ENCODE results near the gene AFG3L2. TPM values are rescaled to one million over a fixed set of nuclear protein-coding genes. Genes with fewer than 3 reads are reported as not detected.

The AFG3L2 gene
- total RNA-seq, 1 experiment from 2014 or later, result 66.7 TPM

DNA sequence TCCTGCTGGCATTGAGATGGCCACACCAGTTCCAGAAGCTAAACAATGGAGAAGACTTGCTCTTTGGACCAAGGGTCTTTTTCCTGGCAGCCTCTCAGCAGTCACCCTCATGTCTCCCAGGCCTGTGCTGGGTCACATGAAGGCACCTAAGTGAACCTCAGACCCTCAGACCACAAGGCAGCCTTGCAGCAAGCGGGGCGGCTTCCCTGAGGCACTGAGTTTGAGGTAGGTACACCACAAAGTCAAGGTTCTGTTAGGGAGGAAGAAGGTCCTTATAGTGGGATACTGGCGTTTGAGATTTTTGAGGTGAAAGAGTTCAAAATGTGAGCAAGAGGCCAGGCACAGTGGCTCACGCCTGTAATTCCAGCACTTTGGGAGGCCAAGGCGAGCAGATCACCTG, 22.2 kb upstream of the AFG3L2 start:
- H2AFZ ChIP-seq (ENCODE audit: low read depth, low read length, poor library complexity, severe bottlenecking), result no peak overlapping the region
- ChIA-PET POLR2A (no interaction called here), CTCF (no interaction called here), RAD21 (ENCODE audit: low non-redundant PET in 1 of 2, low total read pairs in 2 of 2, uncharacterized antibody in 2 of 2, unreplicated experiment in 2 of 2) (no interaction called here)
- peaks cover 13 to 28% of the 10 kb centered on the region in 2 experiments for H3K4me1 ChIP-seq (ENCODE audit: control insufficient read depth in 1 of 2, insufficient read depth in 2 of 2, low read length in 2 of 2)
- no peak for ATAC-seq
- H3K36me3 ChIP-seq (ENCODE audit: control insufficient read depth in 1 of 2, insufficient read depth in 2 of 2, low read length in 2 of 2), result no peaks in the 10 kb centered on the region
- TF ChIP-seq YY1 (IDR thresholded peaks at IDR 0.05; ENCODE audit: extremely low read depth, insufficient replicate concordance, low read depth, low read length) (no peak), TCF7L2 (IDR thresholded peaks at IDR 0.05; ENCODE audit: borderline replicate concordance, extremely low read depth, insufficient read depth, insufficient read length) (no peak), ELF1 (IDR thresholded peaks at IDR 0.05; ENCODE audit: borderline replicate concordance, low read depth) (no peak), RAD21 (IDR thresholded peaks at IDR 0.05; ENCODE audit: low read depth) (no peak), FOSL1 (IDR thresholded peaks at IDR 0.05; ENCODE audit: low read depth) (no peak), ZNF274 (IDR thresholded peaks at IDR 0.05; ENCODE audit: low read depth, low read length) (no peak), CBX3 (IDR thresholded peaks at IDR 0.05; ENCODE audit: low read depth) (no peak), REST (IDR thresholded peaks at IDR 0.05; ENCODE audit: low read depth) (no peak), SIN3A (IDR thresholded peaks at IDR 0.05; ENCODE audit: low read depth) (no peak), SRF (IDR thresholded peaks at IDR 0.05; ENCODE audit: low read depth) (no peak), JUND (IDR thresholded peaks at IDR 0.05) (no peak), EZH2phosphoT487 (IDR thresholded peaks at IDR 0.05; ENCODE audit: borderline replicate concordance) (no peak), POLR2A (IDR thresholded peaks at IDR 0.05; ENCODE audit: borderline replicate concordance, extremely low read depth, insufficient read depth, insufficient read length) (no peak), EGR1 (IDR thresholded peaks at IDR 0.05; ENCODE audit: low read depth) (no peak), SP1 (IDR thresholded peaks at IDR 0.05; ENCODE audit: low read depth) (no peak), EZH2 (IDR thresholded peaks at IDR 0.05) (no peak), POLR2AphosphoS5 (IDR thresholded peaks at IDR 0.05; ENCODE audit: low read depth, low read length) (no peak)
- TF ChIP-seq, protein P1, sequence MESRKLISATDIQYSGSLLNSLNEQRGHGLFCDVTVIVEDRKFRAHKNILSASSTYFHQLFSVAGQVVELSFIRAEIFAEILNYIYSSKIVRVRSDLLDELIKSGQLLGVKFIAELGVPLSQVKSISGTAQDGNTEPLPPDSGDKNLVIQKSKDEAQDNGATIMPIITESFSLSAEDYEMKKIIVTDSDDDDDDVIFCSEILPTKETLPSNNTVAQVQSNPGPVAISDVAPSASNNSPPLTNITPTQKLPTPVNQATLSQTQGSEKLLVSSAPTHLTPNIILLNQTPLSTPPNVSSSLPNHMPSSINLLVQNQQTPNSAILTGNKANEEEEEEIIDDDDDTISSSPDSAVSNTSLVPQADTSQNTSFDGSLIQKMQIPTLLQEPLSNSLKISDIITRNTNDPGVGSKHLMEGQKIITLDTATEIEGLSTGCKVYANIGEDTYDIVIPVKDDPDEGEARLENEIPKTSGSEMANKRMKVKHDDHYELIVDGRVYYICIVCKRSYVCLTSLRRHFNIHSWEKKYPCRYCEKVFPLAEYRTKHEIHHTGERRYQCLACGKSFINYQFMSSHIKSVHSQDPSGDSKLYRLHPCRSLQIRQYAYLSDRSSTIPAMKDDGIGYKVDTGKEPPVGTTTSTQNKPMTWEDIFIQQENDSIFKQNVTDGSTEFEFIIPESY (IDR thresholded peaks at IDR 0.05; ENCODE audit: extremely low read depth, insufficient replicate concordance, low read length), result no peak
- TF ChIP-seq, protein P2, sequence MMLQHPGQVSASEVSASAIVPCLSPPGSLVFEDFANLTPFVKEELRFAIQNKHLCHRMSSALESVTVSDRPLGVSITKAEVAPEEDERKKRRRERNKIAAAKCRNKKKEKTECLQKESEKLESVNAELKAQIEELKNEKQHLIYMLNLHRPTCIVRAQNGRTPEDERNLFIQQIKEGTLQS (IDR thresholded peaks at IDR 0.05), result no peak
- TF ChIP-seq, protein P3, sequence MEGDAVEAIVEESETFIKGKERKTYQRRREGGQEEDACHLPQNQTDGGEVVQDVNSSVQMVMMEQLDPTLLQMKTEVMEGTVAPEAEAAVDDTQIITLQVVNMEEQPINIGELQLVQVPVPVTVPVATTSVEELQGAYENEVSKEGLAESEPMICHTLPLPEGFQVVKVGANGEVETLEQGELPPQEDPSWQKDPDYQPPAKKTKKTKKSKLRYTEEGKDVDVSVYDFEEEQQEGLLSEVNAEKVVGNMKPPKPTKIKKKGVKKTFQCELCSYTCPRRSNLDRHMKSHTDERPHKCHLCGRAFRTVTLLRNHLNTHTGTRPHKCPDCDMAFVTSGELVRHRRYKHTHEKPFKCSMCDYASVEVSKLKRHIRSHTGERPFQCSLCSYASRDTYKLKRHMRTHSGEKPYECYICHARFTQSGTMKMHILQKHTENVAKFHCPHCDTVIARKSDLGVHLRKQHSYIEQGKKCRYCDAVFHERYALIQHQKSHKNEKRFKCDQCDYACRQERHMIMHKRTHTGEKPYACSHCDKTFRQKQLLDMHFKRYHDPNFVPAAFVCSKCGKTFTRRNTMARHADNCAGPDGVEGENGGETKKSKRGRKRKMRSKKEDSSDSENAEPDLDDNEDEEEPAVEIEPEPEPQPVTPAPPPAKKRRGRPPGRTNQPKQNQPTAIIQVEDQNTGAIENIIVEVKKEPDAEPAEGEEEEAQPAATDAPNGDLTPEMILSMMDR (IDR thresholded peaks at IDR 0.05 in 2 of 3, conservative IDR thresholded peaks at IDR 0.05 in 1 of 3; ENCODE audit: borderline replicate concordance in 1 of 3, insufficient read depth in 1 of 3, low read depth in 2 of 3, low read length in 2 of 3), result no peak
- intact Hi-C loops (cut with micrococcal nuclease), result no loop called here
- BruUV-seq (replicated peaks), result no TSS peak
- no peaks in the 10 kb centered on the region for H3K79me2 ChIP-seq (ENCODE audit: insufficient read depth, low read length)
- H3K9ac ChIP-seq (ENCODE audit: low read length), result no peak overlapping the region
- no peaks in the 10 kb centered on the region for H3K9me2 ChIP-seq (ENCODE audit: insufficient read depth)
- H3K9me3 ChIP-seq (ENCODE audit: control insufficient read depth in 1 of 2, insufficient read depth in 1 of 2, low read depth in 1 of 2, low read length in 2 of 2), result no peaks in the 10 kb centered on the region
- H4K20me1 ChIP-seq (ENCODE audit: insufficient read depth), result no peaks in the 10 kb centered on the region
- no peak overlapping the region for H3K4me2 ChIP-seq (ENCODE audit: low read length)
- no peaks in the 10 kb centered on the region for H3K27me3 ChIP-seq (ENCODE audit: insufficient read depth, low read length)
- H3K27ac ChIP-seq (ENCODE audit: low read depth, low read length), result no peak overlapping the region
- no peak for DNase-seq (ENCODE audit: low read depth, low spot score)
- H3K4me3 ChIP-seq (replicated peaks in 1 of 2; ENCODE audit: low read depth in 1 of 2, low read length in 2 of 2), result no peak overlapping the region

All from HCT116 (cell line).